Activated T-cell treated with anti-CD3 and anti-CD28 coated beads, Interleukin-2, amount 50 U/mL, for 72 hours (primary cell): ENCODE measurements around the gene AKAP9. TPM values are rescaled to one million over a fixed set of nuclear protein-coding genes. Genes with fewer than 3 reads are reported as not detected.
A peak's percentile ranks its signal among the peaks of the same experiment; 100 is the strongest.
"Not testable (repeated sequence)": the region's sequence is repeated elsewhere in the genome, so short reads cannot be mapped to it uniquely, and the experiment has no call there.

Experiments
- ATAC-seq, 2 donors: fragments of 150-1000 bp; cut with Tn5 transposase; replicated peaks in 1 of 2; 2 replicates each; pipeline ENCODE4 v1.10.0; 2021; ENCODE audit warnings: moderate library complexity in 2 of 2, mild to moderate bottlenecking in 1 of 2
- DNase-seq, 2 donors: peaks; one replicate each; pipeline ENCODE4 v3.0.0; 2021 to 2022; ENCODE audit warnings: mixed read lengths in 1 of 2
- H3K27ac Mint-ChIP-seq: one replicate; pipeline ENCODE4 v1.8.0; 2022; ENCODE audit warnings: mild to moderate bottlenecking, moderate library complexity, mixed read lengths
- H3K27me3 Mint-ChIP-seq: one replicate; pipeline ENCODE4 v1.8.0; 2022; ENCODE audit warnings: low read depth, mixed read lengths
- H3K36me3 Mint-ChIP-seq, 2 donors: one replicate each; pipeline ENCODE4 v1.8.0; 2022; ENCODE audit warnings: mixed read lengths in 2 of 2, mild to moderate bottlenecking in 1 of 2; ENCODE audit not compliant: insufficient read depth in 2 of 2
- H3K4me1 Mint-ChIP-seq: one replicate; pipeline ENCODE4 v1.8.0; 2022; ENCODE audit warnings: low read depth, mixed read lengths
- H3K4me3 Mint-ChIP-seq, 2 donors: one replicate each; pipeline ENCODE4 v1.8.0; 2022; ENCODE audit warnings: mild to moderate bottlenecking in 2 of 2, mixed read lengths in 2 of 2, moderate library complexity in 2 of 2
- H3K9me3 Mint-ChIP-seq, 2 donors: one replicate each; pipeline ENCODE4 v1.8.0; 2022; ENCODE audit warnings: mixed read lengths in 2 of 2
- total RNA-seq, 2 donors: library from RNA; stranded (reverse); gene quantifications; one replicate each; pipeline ENCODE4 v1.2.3, GENCODE V29; 2022

AKAP9 gene
- total RNA-seq, 2 donors from 2014 or later, result 31.5 to 33.4 TPM

DNA sequence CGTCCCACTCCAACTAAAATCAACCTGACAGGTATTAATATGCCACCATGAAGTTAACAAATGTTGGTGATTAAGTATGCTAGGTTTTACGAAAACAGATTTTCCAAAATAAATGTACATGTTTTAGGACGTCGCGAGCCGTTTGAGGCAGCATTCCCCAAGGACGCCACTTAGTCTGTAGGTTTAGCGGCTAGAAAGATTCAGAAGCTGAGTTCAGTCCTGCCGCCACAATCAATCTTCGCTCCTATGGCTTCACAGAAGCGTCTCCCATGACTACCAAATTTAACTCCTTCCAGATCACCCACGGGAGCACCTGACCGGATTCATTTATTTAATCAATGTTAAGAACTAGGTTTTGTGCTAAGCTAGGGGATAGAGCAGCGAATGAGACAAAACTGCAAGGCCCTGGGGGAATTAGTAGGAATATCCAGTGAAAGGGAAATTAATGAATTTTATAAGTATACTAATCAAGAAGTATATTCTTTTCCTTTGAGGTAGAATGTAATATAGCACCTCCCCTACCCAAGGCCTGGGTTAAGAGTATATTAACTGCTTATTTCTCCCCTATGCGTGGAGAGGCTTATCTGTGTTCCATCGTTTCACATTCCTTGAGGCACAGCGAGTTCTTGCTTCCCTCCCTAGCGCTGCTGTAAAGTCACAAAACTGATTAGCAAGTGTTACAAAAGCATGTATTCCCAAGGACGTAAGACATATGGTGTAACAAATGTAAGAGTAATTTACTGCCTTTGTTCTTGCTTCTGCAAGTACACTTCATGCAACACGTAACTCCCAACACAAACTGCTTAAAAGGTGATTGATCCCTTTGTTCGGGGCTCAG is 194.6 kb downstream of the AKAP9 start:
- ATAC-seq (no peak), DNase-seq (no peak)
- Mint-ChIP-seq H3K27ac (peak overlapping the region; percentile 98), H3K36me3 (peaks cover 2 to 10% of the 10 kb centered on the region in 2 donors), H3K4me3 (peak overlapping the region; percentile 93 to 96), H3K27me3 (no peaks in the 10 kb centered on the region), H3K9me3 (no peaks in the 10 kb centered on the region), H3K4me1 (peaks cover 29% of the 10 kb centered on the region)

DNA sequence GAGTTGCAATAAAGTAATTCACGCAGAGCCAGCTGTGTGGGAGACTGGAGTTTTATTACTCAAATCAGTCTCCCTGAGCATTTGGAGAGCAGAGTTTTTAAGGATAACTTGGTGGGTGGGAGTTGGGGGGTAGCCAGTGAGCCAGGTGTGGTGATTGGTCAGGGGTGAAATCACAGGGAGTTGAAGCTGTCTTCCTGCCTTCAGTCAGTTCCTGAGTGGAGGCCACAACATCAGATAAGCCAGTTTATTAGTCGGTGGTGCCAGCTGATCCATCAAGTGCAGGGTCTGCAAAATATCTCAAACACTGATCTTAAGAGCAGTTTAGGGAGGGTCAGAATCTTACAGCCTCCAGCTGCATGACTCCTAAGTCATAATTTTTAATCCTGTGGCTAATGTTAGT is 196.9 kb downstream of the AKAP9 start:
- Mint-ChIP-seq H3K36me3 (peaks cover 2 to 4% of the 10 kb centered on the region in 2 donors), H3K4me1 (peaks cover 20% of the 10 kb centered on the region), H3K27ac (no peak overlapping the region), H3K27me3 (no peaks in the 10 kb centered on the region), H3K4me3 (no peak overlapping the region), H3K9me3 (no peaks in the 10 kb centered on the region)
- ATAC-seq, result no peak
- DNase-seq, result no peak

DNA sequence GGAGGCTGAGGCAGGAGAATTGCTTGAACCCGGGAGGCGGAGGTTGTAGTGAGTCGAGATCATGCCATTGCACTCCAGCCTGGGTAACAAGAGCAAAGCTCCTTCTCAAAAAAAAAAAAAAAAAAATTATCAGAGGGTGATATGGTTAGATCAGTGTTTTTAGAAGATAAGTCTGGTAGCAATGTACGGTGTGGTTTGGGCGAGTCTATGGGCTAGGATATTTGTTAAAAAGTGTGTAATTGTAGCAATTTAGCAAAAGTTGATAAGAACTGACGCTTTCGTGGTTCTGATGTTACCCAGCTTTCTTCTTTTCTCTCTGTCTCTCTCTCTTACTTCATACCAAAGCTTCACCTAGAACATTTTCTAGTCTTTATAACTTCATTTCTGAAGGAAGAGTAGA is 200.5 kb downstream of the AKAP9 start:
- Mint-ChIP-seq H3K27ac (no peak overlapping the region), H3K4me3 (no peak overlapping the region), H3K36me3 (peaks cover 0 to 4% of the 10 kb centered on the region in 2 donors), H3K9me3 (no peaks in the 10 kb centered on the region), H3K27me3 (no peaks in the 10 kb centered on the region), H3K4me1 (no peaks in the 10 kb centered on the region)
- ATAC-seq (no peak), DNase-seq (no peak)

DNA sequence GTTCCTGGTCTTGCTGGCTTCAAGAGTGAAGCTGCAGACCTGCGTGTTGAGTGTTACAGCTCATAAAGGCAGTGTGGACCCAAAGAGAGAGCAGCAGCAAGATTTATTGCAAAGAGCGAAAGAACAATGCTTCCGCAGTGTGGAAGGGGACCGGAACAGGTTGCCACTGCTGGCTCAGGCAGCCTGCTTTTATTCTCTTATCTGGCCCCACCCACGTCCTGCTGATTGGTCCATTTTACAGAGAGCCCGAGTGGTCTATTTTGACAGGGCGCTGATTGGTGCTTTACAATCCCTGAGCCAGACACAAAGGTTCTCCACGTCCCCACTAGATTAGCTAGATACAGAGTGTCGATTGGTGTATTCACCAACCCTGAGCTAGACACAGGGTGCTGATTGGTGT is 202.1 kb downstream of the AKAP9 start:
- not testable (repeated sequence) for H3K9me3 Mint-ChIP-seq, H3K36me3 Mint-ChIP-seq, ATAC-seq, H3K4me3 Mint-ChIP-seq, DNase-seq, H3K27me3 Mint-ChIP-seq, H3K27ac Mint-ChIP-seq, H3K4me1 Mint-ChIP-seq

DNA sequence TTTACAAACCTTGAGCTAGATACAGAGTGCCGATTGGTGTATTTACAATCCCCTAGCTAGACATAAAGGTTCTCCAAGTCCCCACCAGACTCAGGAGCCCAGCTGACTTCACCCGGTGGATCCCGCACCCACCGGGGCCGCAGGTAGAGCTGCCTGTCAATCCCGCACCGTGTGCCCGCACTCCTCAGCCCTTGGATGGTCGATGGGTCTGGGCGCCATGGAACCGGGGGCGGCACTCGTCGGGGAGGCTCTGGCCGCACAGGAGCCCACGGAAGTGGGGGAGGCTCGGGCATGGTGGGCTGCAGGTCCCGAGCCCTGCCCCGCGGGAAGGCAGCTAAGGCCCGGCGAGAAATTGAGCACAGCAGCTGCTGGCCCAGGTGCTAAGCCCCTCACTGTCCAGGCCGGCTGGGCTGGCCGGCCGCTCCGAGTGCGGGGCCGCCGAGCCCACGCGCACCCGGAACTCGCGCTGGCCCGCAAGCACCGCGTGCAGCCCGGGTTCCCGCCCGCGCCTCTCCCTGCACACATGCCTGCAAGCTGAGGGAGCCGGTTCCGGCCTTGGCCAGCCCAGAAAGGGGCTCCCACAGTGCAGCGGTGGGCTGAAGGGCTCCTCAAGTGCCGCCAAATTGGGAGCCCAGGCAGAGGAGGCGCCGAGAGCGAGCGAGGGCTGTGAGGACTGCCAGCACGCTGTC is 202.7 kb downstream of the AKAP9 start:
- not testable (repeated sequence) for H3K27me3 Mint-ChIP-seq, H3K4me3 Mint-ChIP-seq, H3K36me3 Mint-ChIP-seq, ATAC-seq, H3K27ac Mint-ChIP-seq, H3K4me1 Mint-ChIP-seq, DNase-seq, H3K9me3 Mint-ChIP-seq

DNA sequence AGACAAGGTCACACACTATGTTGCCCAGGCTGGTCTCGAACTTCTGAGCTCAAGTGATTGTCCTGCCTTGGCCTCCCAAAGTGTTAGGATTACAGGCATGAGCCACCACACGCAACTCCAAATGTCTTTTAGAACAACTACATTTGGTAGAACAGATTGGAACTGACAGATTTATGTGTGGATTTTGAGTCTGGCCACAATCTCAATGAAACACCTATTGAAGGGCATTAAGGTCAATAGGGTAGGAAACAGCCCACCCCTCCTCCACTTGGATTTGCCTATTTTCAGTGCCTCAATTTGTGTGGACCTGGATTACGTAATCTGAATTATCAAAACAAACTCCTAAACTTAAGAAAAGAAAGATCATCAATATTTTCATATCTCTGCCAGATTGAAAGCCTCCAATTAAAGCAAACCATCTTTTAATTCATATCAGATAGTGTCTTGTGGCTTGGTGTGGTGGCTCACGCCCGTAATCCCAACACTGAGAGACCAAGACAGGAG is 209.1 kb downstream of the AKAP9 start:
- Mint-ChIP-seq H3K27ac (no peak overlapping the region), H3K4me1 (no peaks in the 10 kb centered on the region), H3K27me3 (no peaks in the 10 kb centered on the region), H3K4me3 (no peak overlapping the region), H3K36me3 (no peaks in the 10 kb centered on the region), H3K9me3 (no peaks in the 10 kb centered on the region)
- ATAC-seq (no peak), DNase-seq (no peak)

DNA sequence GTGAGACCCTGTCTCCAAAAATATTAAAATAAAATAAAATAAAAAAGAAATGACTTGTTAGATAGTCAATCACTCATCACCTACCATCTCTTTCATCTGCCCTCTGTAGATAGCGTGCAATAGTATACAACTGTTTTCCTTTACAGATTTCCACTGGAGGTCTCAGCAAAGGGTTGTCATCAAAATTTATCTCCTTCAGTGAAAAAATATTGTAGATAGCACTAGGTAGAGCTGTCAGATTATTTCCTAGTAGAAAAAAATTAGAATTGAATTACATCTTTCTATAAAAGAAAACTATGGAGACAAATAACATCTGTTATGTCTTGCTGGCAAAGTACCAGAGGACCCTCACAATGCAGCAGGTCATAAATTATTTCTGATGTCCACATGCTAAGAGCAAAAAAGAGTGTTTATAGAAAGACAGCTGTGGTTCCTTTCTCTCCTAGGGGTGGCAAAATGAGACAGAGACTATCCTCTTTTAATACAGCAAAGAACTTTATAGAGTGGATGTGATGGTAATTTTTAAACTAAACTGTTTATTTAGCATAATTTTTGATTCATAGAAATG is 209.9 kb downstream of the AKAP9 start:
- H3K27me3 Mint-ChIP-seq, result no peaks in the 10 kb centered on the region
- no peak for ATAC-seq
- DNase-seq, result no peak
- H3K4me1 Mint-ChIP-seq, result no peaks in the 10 kb centered on the region
- no peak overlapping the region for H3K4me3 Mint-ChIP-seq
- H3K9me3 Mint-ChIP-seq, result no peaks in the 10 kb centered on the region
- no peak overlapping the region for H3K27ac Mint-ChIP-seq
- no peaks in the 10 kb centered on the region for H3K36me3 Mint-ChIP-seq

DNA sequence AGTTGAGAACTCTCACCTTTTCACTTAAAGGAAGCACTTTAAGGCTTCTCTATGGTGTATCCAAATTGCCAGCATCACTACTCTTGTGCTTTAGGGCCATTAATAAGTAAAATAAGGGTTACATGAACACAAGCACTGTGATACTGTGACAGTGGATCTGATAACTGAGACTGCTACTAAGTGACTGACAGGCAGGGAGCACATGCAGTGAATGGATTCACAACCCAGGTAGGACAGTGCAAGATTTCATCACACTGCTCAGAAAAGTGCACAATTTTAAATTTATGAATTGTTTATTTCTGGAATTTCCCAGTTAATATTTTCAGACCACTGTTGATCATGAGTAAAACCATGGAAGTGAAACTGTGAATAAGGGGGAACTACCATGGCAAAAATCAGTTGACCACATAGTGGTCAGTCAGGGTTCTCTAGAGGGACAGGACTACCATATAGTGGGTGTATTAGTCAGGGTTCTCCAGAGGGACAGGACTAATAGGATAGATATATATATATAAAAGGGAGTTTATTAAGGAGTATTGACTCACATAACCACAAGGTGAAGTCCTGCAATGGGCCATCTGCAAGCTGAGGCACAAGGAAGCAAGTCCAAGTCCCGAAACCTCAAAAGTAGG is 214.6 kb downstream of the AKAP9 start:
- no peak for DNase-seq
- Mint-ChIP-seq H3K4me3 (no peak overlapping the region), H3K9me3 (no peaks in the 10 kb centered on the region), H3K27me3 (peaks cover 5% of the 10 kb centered on the region), H3K4me1 (peaks cover 7% of the 10 kb centered on the region), H3K27ac (no peak overlapping the region), H3K36me3 (no peaks in the 10 kb centered on the region)
- no peak for ATAC-seq

DNA sequence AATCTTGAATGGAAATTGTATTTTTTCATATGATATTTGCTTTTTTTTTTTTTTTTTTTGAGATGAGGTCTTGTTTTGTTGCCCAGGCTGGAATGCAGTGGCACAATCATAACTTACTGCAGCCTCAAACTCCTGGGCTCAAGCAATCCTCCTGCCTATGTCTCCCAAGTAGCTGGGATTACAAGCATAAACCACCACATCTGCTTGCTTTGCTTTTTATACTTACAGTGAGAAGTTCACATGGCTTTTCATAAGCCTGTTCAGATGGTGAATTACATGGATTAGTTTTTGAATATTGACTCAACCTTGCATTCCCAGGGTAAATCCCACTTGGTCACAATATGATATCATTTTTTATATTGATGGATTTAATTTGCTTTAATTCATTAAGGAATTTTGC is 216.3 kb downstream of the AKAP9 start:
- Mint-ChIP-seq H3K4me1 (peaks cover 7% of the 10 kb centered on the region), H3K4me3 (no peak overlapping the region), H3K27me3 (peaks cover 13% of the 10 kb centered on the region), H3K36me3 (no peaks in the 10 kb centered on the region), H3K27ac (no peak overlapping the region), H3K9me3 (no peaks in the 10 kb centered on the region)
- ATAC-seq (no peak), DNase-seq (no peak)

DNA sequence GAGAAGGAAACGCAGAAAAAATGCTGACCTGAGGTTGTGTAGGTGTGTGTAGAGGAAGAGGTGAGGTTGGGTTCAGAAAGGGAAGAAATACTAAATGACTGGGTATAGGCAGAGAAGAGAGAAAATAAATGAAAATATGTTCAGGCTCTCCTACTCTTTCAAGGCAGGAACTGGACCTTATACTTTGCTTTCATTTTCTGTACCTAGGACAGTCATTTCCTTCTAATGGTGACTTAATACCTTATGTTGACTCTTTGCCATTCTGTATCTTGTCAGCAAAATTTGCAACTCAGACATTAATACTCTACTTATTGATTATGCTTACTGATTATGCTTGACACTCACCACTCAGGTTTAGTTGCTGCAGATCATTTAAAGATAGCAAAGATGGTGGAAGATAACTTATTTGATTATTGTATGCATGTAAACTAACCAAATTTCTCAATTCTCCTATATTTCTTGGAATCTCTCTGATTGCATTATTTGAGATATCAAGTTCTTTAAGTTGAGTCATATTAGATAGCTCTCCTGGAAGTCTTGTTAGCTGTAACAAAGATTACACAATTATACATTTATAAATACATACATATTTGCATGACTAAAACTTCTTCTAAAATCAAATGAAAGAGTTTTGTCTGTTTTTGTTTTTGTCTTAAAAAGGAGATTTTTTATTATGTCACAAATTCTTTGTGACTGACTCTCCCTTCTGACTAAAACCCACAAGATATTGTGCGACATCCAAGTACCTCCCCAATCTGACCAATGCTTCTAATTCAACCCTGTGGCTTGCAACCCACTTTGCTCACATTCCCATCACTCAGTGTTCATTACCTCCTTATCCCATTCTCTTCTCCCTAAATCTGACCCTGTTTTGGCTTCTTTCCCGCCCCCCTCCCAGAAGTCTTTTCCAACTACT is 218.3 kb downstream of the AKAP9 start:
- H3K36me3 Mint-ChIP-seq, result no peaks in the 10 kb centered on the region
- no peaks in the 10 kb centered on the region for H3K9me3 Mint-ChIP-seq
- peaks cover 7% of the 10 kb centered on the region for H3K4me1 Mint-ChIP-seq
- H3K4me3 Mint-ChIP-seq, result no peak overlapping the region
- DNase-seq (no peak), ATAC-seq (no peak)
- no peak overlapping the region for H3K27ac Mint-ChIP-seq
- peaks cover 13% of the 10 kb centered on the region for H3K27me3 Mint-ChIP-seq
